Activated CD8-positive, alpha-beta memory T cell treated with anti-CD3 and anti-CD28 coated beads, Interleukin-2, amount 50 U/mL, for 24 hours (primary cell): ENCODE results near the gene BMPER.

ENCODE experiments used
- DNase-seq: peaks from one replicate; pipeline ENCODE4 v3.0.0-alpha.2; 2020; ENCODE audit errors: extremely low read depth

BMPER gene

DNA sequence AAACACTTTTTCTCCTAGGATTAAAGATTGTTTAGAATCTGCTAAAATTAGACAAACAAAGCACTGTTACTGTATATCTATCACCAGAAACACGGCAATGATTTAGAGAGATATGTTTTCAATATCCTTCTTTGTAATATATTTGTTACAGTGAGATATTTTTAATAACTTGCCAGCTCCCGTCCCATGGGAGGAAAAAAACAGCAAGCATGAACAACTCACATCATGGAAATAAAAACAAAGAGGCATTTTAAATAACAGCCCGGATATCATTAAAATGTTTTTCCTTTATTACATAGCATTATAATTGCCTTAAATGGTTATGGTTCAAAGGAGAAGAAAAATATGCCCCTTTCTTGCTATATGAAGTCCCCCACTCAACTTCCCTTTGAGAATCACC is 272.1 kb downstream of the BMPER start:
- DNase-seq, result no peak

DNA sequence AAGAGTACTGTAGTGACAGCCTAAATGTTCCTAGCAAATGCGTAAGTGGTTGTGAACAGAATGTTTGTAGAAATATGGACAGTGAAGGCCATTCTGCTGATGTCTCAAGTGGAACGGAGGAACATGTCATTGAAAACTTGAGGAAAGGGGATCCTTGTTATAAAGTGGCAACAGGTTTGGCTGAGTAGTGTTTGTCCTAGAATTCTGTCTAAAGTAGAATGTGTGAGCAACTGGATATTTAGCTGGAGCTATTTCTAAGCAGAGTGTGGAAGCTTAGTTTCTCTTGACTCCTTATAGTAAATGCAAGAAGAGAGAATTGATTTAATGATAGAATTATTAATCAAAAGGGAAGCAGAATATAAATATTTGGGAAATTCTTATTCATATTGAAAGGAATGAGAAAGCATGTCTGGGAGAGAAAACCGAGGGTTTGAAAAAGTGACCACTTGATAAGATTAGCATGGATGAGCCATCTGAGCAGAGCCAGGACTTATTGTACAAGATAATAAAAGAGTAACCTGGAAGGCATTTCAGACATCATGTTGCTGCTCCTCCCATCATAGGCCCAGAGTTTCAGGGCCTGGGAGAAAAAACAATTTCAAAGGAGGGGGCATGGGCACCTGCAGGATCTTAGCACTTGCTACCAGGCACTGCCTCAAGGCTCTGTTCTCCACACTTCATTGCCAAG is 276.1 kb downstream of the BMPER start:
- DNase-seq, result no peak

DNA sequence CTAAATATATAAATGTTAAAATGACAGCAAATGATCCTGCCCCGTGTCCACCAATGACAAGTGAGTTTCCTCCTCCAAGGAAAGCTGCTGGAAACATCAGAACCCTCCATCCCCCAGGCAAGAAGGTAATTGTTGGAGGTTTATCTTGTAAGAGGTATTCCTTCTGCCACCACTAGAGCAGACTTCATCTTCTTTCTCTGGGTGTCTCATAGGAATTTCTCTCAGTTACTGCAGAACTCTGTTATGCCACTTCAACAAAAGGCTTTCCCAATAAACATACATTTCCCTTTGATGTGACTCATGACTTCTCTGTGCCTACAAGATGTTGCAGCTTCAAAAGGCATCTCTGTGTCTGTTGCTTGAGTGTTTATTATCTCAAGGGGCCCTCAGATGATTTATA is 279.1 kb downstream of the BMPER start:
- DNase-seq, result no peak

DNA sequence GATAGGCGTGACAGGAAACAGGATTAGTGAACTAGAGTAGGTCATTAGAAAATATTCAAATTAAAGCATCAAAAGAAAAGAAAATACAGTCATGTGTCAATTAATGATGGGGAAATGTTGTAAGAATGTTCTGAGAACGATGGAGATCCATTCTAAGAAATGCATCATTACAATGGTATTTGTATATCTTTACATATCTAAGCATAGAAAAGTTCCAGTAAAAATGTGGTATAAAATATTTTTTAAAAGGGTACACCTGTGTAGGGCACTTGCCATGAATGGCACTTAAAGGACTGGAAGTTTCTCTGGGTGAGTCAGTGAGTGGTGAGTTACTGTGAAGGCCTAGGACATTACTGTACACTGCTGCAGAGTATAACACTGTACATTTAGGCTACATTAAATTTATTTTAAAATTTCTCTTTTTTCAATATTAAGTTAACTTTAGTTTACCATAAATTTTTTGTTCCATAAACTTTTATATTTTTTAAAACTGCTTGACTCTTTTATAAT is 282.5 kb downstream of the BMPER start:
- no peak for DNase-seq

DNA sequence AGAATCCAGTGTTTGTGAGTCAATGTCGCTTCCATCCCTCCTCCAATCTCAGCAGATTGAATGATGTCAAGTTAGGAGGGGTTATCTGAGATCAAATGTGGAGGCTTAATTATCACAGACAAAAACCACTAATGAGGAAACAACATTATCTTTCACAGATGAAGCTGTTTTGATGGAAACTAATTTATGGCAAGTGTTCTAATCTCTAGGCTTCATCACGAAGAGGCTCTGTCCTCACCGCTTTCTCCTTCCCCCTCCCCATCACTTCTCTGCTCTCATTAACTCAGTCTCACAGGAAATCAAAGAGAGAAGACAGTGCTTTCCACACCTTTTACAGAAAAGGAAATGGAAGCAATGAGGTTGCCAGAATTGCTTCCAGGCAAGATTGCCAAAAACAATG is 283.7 kb downstream of the BMPER start:
- no peak for DNase-seq

DNA sequence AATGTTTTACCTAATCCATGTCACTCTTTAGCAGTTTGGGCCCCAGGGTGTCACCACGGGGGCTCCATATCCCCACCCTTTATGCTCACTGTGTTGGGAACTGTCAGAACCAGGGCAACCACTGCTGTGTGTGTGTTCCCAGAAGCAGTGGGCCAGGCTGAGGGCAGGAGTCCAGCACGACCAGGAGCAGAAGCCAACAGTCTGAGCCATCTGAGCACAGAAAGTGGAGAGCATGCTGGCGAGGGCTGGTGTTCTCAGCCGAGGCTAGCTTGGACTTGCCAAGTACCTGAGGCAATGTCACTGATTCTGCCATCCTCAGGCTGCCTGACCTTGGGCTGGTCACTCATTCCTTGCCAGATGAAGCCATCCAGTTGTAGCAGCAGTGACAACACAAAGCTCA is 285.0 kb downstream of the BMPER start:
- no peak for DNase-seq

DNA sequence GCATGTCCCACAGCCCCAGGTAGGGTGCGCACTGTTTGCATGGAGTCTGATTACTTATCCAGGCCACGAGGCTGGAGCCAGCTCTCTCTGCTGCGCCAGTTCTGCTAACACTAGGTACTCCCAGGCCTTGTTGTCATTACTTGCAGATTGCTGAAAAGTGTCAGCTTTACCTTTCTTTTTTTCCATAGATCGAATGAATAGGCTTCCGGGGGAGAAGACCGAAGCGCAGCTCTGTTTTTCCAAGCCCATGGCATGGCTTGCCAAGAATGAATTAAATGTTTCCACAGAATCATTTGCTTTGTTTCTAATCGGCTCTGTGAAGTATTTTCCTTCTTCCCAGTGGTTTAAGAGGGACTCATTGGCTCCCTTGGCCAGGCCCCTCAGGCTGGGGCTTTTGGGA is 285.8 kb downstream of the BMPER start:
- no peak for DNase-seq

DNA sequence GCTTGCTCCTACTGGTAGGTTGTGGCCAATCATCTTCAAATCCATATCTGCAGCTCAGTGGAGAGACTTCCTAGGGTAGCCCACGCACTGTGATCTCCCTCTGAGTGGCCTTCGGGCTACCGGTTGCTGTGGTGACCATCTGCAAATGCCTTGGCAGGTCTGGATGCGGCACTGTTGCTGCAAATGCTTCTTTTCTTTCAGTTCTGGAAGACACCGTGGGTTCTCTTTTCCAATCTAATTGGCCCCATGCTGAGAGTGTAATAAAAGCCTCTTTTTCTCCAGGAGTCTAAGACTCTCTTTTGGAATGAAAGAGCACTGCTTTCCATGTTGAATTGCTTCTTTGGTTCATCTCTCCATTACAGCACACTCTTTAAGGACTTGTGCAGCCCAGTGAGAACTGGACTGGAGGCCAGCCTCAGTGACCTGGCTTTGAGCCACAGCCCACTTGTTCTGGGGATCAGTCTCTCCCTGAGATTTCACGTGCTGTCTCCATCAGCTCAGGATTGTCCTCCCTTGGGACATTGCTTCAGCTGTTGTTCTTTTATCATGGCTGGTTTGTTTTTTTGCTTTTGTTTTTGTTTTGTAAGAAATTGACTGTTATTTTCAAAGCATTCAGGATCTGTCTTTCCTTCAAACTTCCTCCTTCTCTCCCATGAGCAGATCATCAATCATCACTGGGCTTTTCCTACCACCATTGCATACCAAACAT is 286.6 kb downstream of the BMPER start:
- no peak for DNase-seq

DNA sequence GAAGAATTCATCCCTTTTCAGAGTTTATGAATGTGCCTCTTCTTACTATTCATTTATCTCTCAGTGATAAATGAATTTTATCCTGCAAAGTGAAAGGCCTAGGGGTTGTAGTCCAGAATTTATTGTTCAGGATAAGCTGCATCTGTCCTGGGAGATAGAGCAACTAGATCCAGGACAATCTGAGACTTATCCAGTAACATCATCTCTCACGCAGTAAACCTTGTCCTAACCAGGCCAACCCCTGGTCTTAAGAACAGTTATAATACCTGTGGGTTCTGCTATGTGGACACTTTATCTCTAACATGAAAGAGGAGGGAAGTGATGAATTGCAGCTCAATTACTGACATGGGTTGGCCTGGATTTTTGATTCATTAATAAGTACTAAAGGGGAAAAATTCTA is 287.6 kb downstream of the BMPER start:
- DNase-seq, result no peak

DNA sequence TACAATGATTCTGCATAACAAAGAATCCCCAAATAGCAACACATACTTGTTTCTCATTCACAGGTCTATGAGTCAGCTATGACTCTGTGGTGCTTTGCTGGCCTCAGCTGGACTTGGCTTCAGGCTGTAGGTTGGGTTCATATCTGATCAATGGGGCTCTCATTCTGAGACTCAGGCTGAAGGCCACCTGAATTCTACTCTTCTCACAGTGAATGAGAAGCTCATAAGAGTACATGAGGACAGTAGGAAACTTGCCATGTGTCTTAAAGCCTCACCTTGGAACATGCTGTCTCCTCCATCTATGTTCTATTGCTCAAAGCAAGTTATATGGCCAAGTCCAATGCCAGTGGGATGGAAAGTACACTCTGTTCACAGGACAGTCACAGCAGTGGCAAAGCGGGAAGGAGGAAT is 292.9 kb downstream of the BMPER start:
- no peak for DNase-seq
